HG03103 (cell line): Measurements from ENCODE around the gene GBA2.

Experiments
- ATAC-seq: cut with Tn5 transposase; IDR thresholded peaks from one replicate; pipeline ENCODE4 v1.9.1; 2021; ENCODE audit warnings: low read depth; ENCODE audit not compliant: unreplicated experiment

GBA2 gene

GRCh38 chr9:35767458-35767857 lies 18.4 kb upstream of the GBA2 start:
- ATAC-seq: no peak

- ATAC-seq: no peak
These were observed 18.0 kb upstream of the GBA2 start for GRCh38 chr9:35766997-35767396.

- no peak for ATAC-seq
These were observed 14.8 kb upstream of the GBA2 start for GRCh38 chr9:35763803-35764202.

- ATAC-seq: no peak
These were observed 14.2 kb upstream of the GBA2 start for GRCh38 chr9:35763181-35763580.

GRCh38 chr9:35760651-35761050 lies 11.6 kb upstream of the GBA2 start:
- no peak for ATAC-seq

GRCh38 chr9:35759795-35760194 lies 10.8 kb upstream of the GBA2 start:
- ATAC-seq: no peak

- ATAC-seq: no peak
These were observed 9.5 kb upstream of the GBA2 start for GRCh38 chr9:35758475-35759050.

- no peak for ATAC-seq
These were observed 8.9 kb upstream of the GBA2 start for GRCh38 chr9:35757892-35758275.

- ATAC-seq: peak; percentile 33
These were observed 8.3 kb upstream of the GBA2 start for GRCh38 chr9:35757226-35757891.

- ATAC-seq: peak; percentile 51
These were observed 7.5 kb upstream of the GBA2 start for GRCh38 chr9:35756275-35757225.

GRCh38 chr9:35755071-35755470 lies 6.0 kb upstream of the GBA2 start:
- ATAC-seq: no peak

GRCh38 chr9:35754264-35754663 lies 5.2 kb upstream of the GBA2 start, which contains the start of gene MSMP:
Gene MSMP (minus strand): TSS chr9:35754276. CDS start chr9:35754129, 147 bp downstream.
- ATAC-seq: no peak

GRCh38 chr9:35753466-35753865 lies 4.4 kb upstream of the GBA2 start:
- ATAC-seq: no peak

- ATAC-seq: no peak
These were observed 1.2 kb upstream of the GBA2 start for GRCh38 chr9:35750256-35750531.

- ATAC-seq: peak; percentile 29
These were observed 657 bp upstream of the GBA2 start for GRCh38 chr9:35749515-35750255.

GRCh38 chr9:35748242-35748857 lies 678 bp downstream of the GBA2 start:
- ATAC-seq: no peak

GRCh38 chr9:35746583-35746982 lies 2.4 kb downstream of the GBA2 start:
- no peak for ATAC-seq

GRCh38 chr9:35745569-35745968 lies 3.5 kb downstream of the GBA2 start:
- ATAC-seq: no peak

- ATAC-seq: no peak
These were observed 5.0 kb downstream of the GBA2 start for GRCh38 chr9:35743880-35744518.

- no peak for ATAC-seq
These were observed 5.6 kb downstream of the GBA2 start for GRCh38 chr9:35743452-35743851.
